ENCODE results near the gene EXOC3L1. TPM values are rescaled to one million over a fixed set of nuclear protein-coding genes. Genes with fewer than 3 reads are reported as not detected.

Gene EXOC3L1
- total RNA-seq, 4 donors from 2014 or later: 0.20 to 2.3 (median 0.88) TPM

DNA sequence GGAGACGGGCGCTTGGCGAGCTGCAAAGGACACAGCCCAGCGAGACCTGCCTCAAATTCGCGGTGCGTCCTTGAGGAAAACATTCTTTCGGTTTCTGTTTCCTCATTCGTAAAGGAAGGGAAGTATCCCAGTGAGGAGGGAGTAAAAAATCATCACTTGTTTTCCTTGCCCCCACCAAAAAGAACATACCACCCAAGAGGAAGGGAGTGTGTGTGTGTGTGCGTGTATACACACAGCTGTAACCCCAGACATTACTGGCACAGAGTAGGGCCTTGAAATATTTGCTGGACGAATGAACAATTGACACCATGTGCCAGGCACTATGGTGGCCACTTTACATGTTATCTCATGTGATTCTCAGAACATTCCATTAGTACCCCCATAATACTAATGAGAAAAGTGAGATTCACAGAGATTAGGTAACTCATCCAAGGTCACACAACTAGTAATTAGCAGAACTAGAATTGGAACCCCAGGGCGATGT, 4.2 kb downstream of the EXOC3L1 start:
- Histone ChIP-seq H3K4me1 (peaks cover 15 to 35% of the 10 kb centered on the region in 2 donors), H3K9me3 (no peaks in the 10 kb centered on the region), H3K27me3 (no peaks in the 10 kb centered on the region), H3K4me3 (peak overlapping the region; percentile 3 to 88 (median 67)), H3K27ac (peak overlapping the region in 2 of 4 donors; percentile 22 to 97), H3K36me3 (no peaks in the 10 kb centered on the region)
- TF ChIP-seq POLR2A (IDR thresholded peaks at IDR 0.05): no peak
- TF ChIP-seq, protein P1, sequence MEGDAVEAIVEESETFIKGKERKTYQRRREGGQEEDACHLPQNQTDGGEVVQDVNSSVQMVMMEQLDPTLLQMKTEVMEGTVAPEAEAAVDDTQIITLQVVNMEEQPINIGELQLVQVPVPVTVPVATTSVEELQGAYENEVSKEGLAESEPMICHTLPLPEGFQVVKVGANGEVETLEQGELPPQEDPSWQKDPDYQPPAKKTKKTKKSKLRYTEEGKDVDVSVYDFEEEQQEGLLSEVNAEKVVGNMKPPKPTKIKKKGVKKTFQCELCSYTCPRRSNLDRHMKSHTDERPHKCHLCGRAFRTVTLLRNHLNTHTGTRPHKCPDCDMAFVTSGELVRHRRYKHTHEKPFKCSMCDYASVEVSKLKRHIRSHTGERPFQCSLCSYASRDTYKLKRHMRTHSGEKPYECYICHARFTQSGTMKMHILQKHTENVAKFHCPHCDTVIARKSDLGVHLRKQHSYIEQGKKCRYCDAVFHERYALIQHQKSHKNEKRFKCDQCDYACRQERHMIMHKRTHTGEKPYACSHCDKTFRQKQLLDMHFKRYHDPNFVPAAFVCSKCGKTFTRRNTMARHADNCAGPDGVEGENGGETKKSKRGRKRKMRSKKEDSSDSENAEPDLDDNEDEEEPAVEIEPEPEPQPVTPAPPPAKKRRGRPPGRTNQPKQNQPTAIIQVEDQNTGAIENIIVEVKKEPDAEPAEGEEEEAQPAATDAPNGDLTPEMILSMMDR (IDR thresholded peaks at IDR 0.05 in 4 of 5, conservative IDR thresholded peaks at IDR 0.05 in 1 of 5): peak in 2 of 5 experiments; percentile 4 to 7
- ATAC-seq (no peak), DNase-seq (no peak)
- in situ Hi-C loops (cut with MboI; ENCODE audit: low sequenced_read_pairs in 4 of 4) (no loop called here), intact Hi-C loops (cut with DNase I; ENCODE audit: low total_unique reads) (loop anchor here (1.0 kb wide), 2 partner anchors 76 to 208 kb away; partner anchors contain the start of gene PHAF1)

DNA sequence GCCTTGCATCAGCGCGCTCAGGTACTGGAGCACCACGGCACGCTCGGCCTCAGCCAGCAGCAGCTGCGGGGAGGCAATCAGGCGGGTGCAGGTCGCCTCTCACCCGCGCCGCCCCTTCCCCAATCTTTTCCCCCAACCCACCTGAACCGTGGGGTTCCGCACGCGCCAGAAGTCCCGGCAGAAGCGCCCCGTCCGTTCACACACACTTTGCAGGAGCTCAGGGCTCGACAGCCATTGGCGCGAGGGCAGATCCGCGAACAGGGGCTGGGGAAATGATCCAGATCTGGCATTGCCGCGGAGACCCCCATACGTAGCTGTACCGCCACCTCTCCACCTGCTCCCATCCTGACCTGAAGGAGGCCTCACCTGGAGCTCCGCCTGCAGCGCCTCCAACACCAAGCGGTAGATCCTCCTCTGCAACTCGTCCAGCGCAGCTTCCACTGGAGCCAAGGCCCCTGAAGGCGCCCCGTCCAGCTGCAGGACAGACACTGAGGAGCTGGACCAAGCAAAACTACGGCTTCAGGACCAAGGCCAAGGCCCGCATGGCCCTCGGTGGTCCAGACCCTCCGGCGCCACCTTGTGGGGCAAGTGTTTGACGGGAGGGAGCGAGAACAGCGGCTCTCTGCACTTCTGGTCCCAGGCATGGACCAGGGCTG, 4.8 kb downstream of the EXOC3L1 start:
- peaks cover 15 to 31% of the 10 kb centered on the region in 2 donors for H3K4me1 ChIP-seq
- in situ Hi-C loops (cut with MboI; ENCODE audit: low sequenced_read_pairs in 4 of 4) (no loop called here), intact Hi-C loops (cut with DNase I; ENCODE audit: low total_unique reads) (loop anchor here (1.0 kb wide), 3 partner anchors 26 to 208 kb away; partner anchors contain the start of genes FBXL8, PHAF1 and TRADD)
- H3K27me3 ChIP-seq: no peaks in the 10 kb centered on the region
- peak overlapping the region; percentile 85 to 97 (median 95) for H3K27ac ChIP-seq
- peak overlapping the region; percentile 65 to 88 (median 70) for H3K4me3 ChIP-seq
- DNase-seq (peak; percentile 80 to 89), ATAC-seq (peak; percentile 44 to 49)
- no peak for TF ChIP-seq POLR2A (IDR thresholded peaks at IDR 0.05)
- TF ChIP-seq, protein P1 (IDR thresholded peaks at IDR 0.05 in 4 of 5, conservative IDR thresholded peaks at IDR 0.05 in 1 of 5): peak; percentile 78 to 91 (median 83)
- H3K36me3 ChIP-seq: no peaks in the 10 kb centered on the region
- H3K9me3 ChIP-seq: no peaks in the 10 kb centered on the region

DNA sequence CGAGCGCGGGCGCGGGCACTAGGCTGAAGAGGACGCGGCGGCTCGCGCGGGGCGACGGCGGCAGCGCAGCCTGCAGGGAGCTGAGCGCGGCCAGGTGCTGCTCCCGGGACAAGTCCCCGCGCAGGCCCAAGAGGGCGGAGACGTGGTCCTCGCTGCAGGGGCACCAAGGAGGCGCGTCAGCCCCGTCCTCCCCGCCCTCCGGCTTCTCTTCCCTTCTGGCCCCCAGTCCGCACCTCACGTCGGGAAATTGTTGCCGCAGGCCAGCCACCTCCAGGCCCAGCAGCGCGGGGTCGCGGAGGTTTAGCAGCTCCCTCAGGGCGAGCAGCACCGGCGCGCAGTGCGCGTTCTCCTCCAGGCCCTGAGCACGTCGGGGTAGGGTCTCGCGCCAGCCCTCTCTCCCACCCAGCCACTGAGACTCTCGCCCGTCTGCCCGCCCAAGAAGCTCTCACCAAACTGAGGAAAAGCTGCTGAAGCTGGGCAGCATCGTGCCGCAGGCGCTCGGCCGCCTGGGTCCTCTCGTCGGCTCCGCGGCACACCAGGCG, 5.4 kb downstream of the EXOC3L1 start:
- no peak for DNase-seq
- no peak for TF ChIP-seq POLR2A (IDR thresholded peaks at IDR 0.05)
- TF ChIP-seq, protein P1 (IDR thresholded peaks at IDR 0.05 in 4 of 5, conservative IDR thresholded peaks at IDR 0.05 in 1 of 5): no peak
- peaks cover 15 to 31% of the 10 kb centered on the region in 2 donors for H3K4me1 ChIP-seq
- ATAC-seq: peak in 1 of 2 donors; percentile 18
- peak overlapping the region; percentile 65 to 88 (median 70) for H3K4me3 ChIP-seq
- no peaks in the 10 kb centered on the region for H3K9me3 ChIP-seq
- H3K27me3 ChIP-seq: no peaks in the 10 kb centered on the region
- H3K36me3 ChIP-seq: no peaks in the 10 kb centered on the region
- peak overlapping the region; percentile 85 to 97 (median 95) for H3K27ac ChIP-seq
- in situ Hi-C loops (cut with MboI; ENCODE audit: low sequenced_read_pairs in 4 of 4): no loop called here
- intact Hi-C loops (cut with DNase I; ENCODE audit: low total_unique reads): loop anchor here (1.0 kb wide), 1 partner anchor 25 kb away; the partner anchor contains the start of genes FBXL8 and TRADD

DNA sequence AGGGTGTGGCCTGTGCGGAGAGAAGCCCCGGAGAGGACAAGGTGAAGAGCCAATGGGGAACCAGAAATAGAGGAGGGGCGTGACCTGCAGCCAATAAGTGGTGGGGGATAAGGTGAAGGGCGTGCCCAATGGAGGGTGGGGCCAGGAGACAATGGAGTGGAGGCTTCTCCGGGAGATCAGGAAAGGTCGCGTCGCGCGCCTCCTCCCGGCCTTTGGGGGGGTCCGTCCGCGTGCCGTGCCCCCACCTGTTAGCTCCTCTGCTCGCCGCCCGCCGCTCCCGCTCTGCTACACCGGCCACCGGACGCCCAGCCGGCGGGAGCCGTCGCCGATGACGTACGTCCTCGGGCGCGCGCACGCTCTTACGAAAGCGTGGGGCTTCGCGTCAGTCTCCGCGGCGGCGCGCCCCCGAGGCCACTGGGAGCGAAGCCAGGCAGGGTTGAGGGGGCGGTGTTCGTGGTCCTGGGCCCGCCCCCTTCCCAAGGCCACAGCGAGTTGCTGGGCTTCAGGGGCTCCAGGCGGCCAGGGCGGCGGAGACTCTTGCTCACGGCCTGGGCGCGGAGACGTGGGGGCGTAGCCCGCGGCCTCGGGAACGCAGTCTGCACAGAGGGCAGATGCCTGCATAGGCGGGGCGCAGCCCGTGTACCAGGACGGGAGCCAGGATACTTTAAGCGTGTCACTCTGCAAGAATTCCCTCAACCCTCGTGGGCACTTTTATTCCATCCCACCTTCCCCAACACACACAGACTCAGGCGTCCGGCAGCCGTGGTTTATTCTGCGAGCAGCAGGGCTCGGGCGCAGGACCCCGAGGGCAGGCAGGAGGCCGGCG, 6.1 kb downstream of the EXOC3L1 start, which contains the start of gene MATCAP1:
Gene MATCAP1 (minus strand): TSS at position 337 of the 826 bp plus-strand sequence. CDS start 3,353 bp downstream, outside the sequence.
- intact Hi-C loops (cut with DNase I; ENCODE audit: low total_unique reads): loop anchor here (1.0 kb wide), 1 partner anchor 25 kb away; the partner anchor contains the start of genes FBXL8 and TRADD
- Histone ChIP-seq H3K4me1 (peaks cover 15 to 31% of the 10 kb centered on the region in 2 donors), H3K27ac (peak within 1 kb of the TSS; percentile 85 to 97 (median 95)), H3K27me3 (no peaks in the 10 kb centered on the region), H3K36me3 (no peaks in the 10 kb centered on the region), H3K4me3 (peak within 1 kb of the TSS; percentile 65 to 88 (median 70)), H3K9me3 (no peaks in the 10 kb centered on the region)
- ATAC-seq: peak; percentile 93 to 96
- DNase-seq: peak; percentile 95 to 97
- TF ChIP-seq POLR2A (IDR thresholded peaks at IDR 0.05): peak; percentile 61 to 63
- TF ChIP-seq, protein P1 (IDR thresholded peaks at IDR 0.05 in 4 of 5, conservative IDR thresholded peaks at IDR 0.05 in 1 of 5): no peak
- in situ Hi-C loops (cut with MboI; ENCODE audit: low sequenced_read_pairs in 4 of 4): no loop called here

Data from gastrocnemius medialis (tissue), 4 donors.